HepG2 (cell line): ENCODE results near the gene MORN5. TPM values are rescaled to one million over a fixed set of nuclear protein-coding genes. Genes with fewer than 3 reads are reported as not detected.
A peak's percentile ranks its signal among the peaks of the same experiment; 100 is the strongest.

Source experiments
- AGO1 ChIP-seq: fragments of 200-400 bp; formaldehyde crosslinking; IDR thresholded peaks from 2 replicates; pipeline ENCODE4 v1.6.1; 2017; ENCODE audit warnings: mild to moderate bottlenecking, low read depth, low read length, moderate library complexity; ENCODE audit not compliant: poor library complexity, severe bottlenecking
- DZIP1 ChIP-seq: sonication (generic); formaldehyde crosslinking; IDR thresholded peaks from 2 replicates; pipeline ENCODE4 v1.5.0; 2020; ENCODE audit warnings: mild to moderate bottlenecking, missing genetic modification reagents
- GTF3A ChIP-seq: sonication (generic); formaldehyde crosslinking; conservative IDR thresholded peaks from 2 replicates; pipeline ENCODE4 v1.4.0; 2020; ENCODE audit warnings: mild to moderate bottlenecking, missing genetic modification reagents
- GZF1 ChIP-seq: sonication (generic); formaldehyde crosslinking; IDR thresholded peaks from 2 replicates; pipeline ENCODE4 v1.5.1; 2020; ENCODE audit warnings: mild to moderate bottlenecking, missing genetic modification reagents
- HOXA9 ChIP-seq: sonication (generic); formaldehyde crosslinking; IDR thresholded peaks from 2 replicates; pipeline ENCODE4 v1.8.1; 2022; ENCODE audit warnings: missing genetic modification reagents, mild to moderate bottlenecking, moderate library complexity, borderline replicate concordance
- KLF12 ChIP-seq: sonication (generic); formaldehyde crosslinking; IDR thresholded peaks from 2 replicates; pipeline ENCODE4 v1.4.0; 2020; ENCODE audit warnings: missing genetic modification reagents, borderline replicate concordance
- NONO ChIP-seq, 2 experiments: fragments of 450-650 bp in 1 of 2; sonication (generic) in 1 of 2; formaldehyde crosslinking in 1 of 2; IDR thresholded peaks in 1 of 2; conservative IDR thresholded peaks in 1 of 2; 2 replicates each; pipeline versions ENCODE4 v1.6.1 to v1.8.0; 2017 to 2022; ENCODE audit warnings: mild to moderate bottlenecking in 1 of 2, missing genetic modification reagents in 1 of 2, moderate library complexity in 1 of 2
- PLRG1 ChIP-seq: fragments of 450-650 bp; conservative IDR thresholded peaks from 2 replicates; pipeline ENCODE4 v1.6.1; 2016
- ZNF44 ChIP-seq: sonication (generic); formaldehyde crosslinking; IDR thresholded peaks from 2 replicates; pipeline ENCODE4 v1.5.1; 2020; ENCODE audit warnings: mild to moderate bottlenecking, missing genetic modification reagents
- ZNF503 ChIP-seq: sonication (generic); formaldehyde crosslinking; IDR thresholded peaks from 2 replicates; pipeline ENCODE4 v1.4.0; 2020; ENCODE audit warnings: missing genetic modification reagents
- ZNF569 ChIP-seq: sonication (generic); formaldehyde crosslinking; IDR thresholded peaks from 2 replicates; pipeline ENCODE4 v1.5.0; 2020; ENCODE audit warnings: mild to moderate bottlenecking, missing genetic modification reagents, moderate library complexity, borderline replicate concordance
- ZNF674 ChIP-seq: sonication (generic); formaldehyde crosslinking; IDR thresholded peaks from 2 replicates; pipeline ENCODE4 v1.5.0; 2020; ENCODE audit warnings: low read depth, mild to moderate bottlenecking, missing genetic modification reagents
- ZNF703 ChIP-seq: sonication (generic); formaldehyde crosslinking; IDR thresholded peaks from 2 replicates; pipeline ENCODE4 v1.5.1; 2020; ENCODE audit warnings: missing genetic modification reagents, mild to moderate bottlenecking, moderate library complexity, borderline replicate concordance
- ZNF878 ChIP-seq: sonication (generic); formaldehyde crosslinking; IDR thresholded peaks from 2 replicates; pipeline ENCODE4 v1.8.1; 2023; ENCODE audit warnings: mild to moderate bottlenecking, missing genetic modification reagents, moderate library complexity
- polyA plus RNA-seq, 8 experiments: library from polyadenylated mRNA; depleted of rRNA in 3 of 8; stranded (reverse) in 7 of 8; unstranded in 1 of 8; fragments of >200 nt; fragmentation: Illumina TruSeq in 4 of 8; extraction: Trizol in 4 of 8; gene quantifications; 2 replicates each; pipeline versions ENCODE4 v1.2.1 to v1.2.3, GENCODE V29; 2011 to 2016; ENCODE audit warnings: low read depth in 4 of 8, missing spikeins in 1 of 8, mixed read lengths in 1 of 8; ENCODE audit not compliant: insufficient read depth in 1 of 8
- total RNA-seq, 5 experiments: library from RNA; depleted of rRNA; stranded (reverse); fragments of >200 nt; fragmentation: Illumina TruSeq; extraction: Trizol; gene quantifications; 2 replicates each; pipeline ENCODE4 v1.2.3, GENCODE V29; 2016; ENCODE audit warnings: low read depth in 1 of 5
- TF ChIP-seq, protein P1 (sequence below): sonication (generic); formaldehyde crosslinking; IDR thresholded peaks from 2 replicates; pipeline ENCODE4 v1.4.0; 2020; ENCODE audit warnings: low read depth, missing genetic modification reagents
- TF ChIP-seq, protein P2 (sequence below): IDR thresholded peaks from 2 replicates; pipeline ENCODE4 v1.6.1; 2016; ENCODE audit warnings: mild to moderate bottlenecking, missing biosample characterization, missing genetic modification reagents
- TF ChIP-seq, protein P3 (sequence below): sonication (generic); formaldehyde crosslinking; IDR thresholded peaks from 2 replicates; pipeline ENCODE4 v1.4.0; 2020; ENCODE audit warnings: missing genetic modification reagents, borderline replicate concordance

Gene MORN5
- total and polyA plus RNA-seq, 2 of the 13 experiments (the other 11 are each of a cell fraction or from before 2014, with no cell fraction given): not detected

DNA sequence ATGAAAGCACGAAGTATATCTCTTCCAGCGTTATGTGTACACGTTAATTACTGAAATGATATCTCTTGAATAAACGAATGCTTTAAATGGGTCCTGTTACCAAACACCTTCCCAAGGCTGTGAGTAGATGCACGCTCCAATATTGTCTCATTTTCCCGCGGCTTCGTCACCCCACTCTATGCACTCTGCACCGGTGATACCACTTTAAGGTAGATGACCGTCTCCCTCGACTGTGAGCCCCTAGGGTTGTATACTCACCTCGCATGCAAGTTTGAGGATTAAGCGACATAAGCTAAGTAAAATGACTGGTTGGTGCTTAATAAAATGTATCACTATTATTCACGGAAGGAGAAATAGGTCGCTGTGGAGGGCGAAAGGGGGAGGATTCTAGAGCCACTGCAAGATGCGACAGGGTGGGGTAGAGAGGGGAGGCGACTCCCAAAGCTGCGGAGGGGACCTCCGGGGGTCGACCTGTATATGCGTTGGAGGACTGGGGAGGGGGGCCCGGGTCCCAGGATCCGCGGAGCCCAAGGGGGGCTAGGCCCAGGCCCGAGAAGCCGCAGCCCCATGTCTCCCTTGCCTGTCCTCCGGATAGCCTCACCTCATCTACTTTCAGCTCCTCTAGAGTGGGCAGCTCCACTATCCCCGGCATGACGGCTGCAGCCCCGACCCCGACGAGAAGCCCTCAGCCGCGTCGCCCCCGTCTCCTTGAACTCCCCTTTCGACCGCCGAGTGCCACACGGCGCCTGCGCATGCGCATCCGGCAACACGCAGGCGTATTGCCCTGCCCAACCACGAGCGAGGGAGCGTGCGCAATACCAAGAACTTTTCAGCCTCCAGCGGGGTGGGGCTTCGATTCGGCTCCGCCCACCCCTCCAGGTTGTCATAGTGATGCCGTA lies at the start of gene MORN5, which contains the start of gene NDUFA8 (continued):
- TF ChIP-seq HOXA9 (CRISPR knock-in tag) (no peak; the same call in 1 of the 2 replicates), NONO (IDR thresholded peaks at IDR 0.05) (no peak), NONO (CRISPR knock-in tag; conservative IDR thresholded peaks at IDR 0.05) (no peak), ZNF703 (CRISPR knock-in tag) (no peak), KLF12 (CRISPR knock-in tag) (no peak), ZNF569 (CRISPR knock-in tag) (no peak), ZNF878 (CRISPR knock-in tag) (no peak), DZIP1 (CRISPR knock-in tag) (no peak), ZNF44 (no peak), PLRG1 (no peak), ZNF674 (CRISPR knock-in tag) (no peak), GTF3A (CRISPR knock-in tag) (no peak), AGO1 (no peak), ZNF503 (CRISPR knock-in tag) (no peak), GZF1 (CRISPR knock-in tag) (no peak)
- TF ChIP-seq, protein P1, sequence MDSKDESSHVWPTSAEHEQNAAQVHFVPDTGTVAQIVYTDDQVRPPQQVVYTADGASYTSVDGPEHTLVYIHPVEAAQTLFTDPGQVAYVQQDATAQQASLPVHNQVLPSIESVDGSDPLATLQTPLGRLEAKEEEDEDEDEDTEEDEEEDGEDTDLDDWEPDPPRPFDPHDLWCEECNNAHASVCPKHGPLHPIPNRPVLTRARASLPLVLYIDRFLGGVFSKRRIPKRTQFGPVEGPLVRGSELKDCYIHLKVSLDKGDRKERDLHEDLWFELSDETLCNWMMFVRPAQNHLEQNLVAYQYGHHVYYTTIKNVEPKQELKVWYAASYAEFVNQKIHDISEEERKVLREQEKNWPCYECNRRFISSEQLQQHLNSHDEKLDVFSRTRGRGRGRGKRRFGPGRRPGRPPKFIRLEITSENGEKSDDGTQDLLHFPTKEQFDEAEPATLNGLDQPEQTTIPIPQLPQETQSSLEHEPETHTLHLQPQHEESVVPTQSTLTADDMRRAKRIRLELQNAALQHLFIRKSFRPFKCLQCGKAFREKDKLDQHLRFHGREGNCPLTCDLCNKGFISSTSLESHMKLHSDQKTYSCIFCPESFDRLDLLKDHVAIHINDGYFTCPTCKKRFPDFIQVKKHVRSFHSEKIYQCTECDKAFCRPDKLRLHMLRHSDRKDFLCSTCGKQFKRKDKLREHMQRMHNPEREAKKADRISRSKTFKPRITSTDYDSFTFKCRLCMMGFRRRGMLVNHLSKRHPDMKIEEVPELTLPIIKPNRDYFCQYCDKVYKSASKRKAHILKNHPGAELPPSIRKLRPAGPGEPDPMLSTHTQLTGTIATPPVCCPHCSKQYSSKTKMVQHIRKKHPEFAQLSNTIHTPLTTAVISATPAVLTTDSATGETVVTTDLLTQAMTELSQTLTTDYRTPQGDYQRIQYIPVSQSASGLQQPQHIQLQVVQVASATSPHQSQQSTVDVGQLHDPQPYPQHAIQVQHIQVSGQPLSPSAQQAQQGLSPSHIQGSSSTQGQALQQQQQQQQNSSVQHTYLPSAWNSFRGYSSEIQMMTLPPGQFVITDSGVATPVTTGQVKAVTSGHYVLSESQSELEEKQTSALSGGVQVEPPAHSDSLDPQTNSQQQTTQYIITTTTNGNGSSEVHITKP (CRISPR knock-in tag): peak; percentile 91
- TF ChIP-seq, protein P2, sequence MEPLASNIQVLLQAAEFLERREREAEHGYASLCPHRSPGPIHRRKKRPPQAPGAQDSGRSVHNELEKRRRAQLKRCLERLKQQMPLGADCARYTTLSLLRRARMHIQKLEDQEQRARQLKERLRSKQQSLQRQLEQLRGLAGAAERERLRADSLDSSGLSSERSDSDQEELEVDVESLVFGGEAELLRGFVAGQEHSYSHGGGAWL (CRISPR knock-in tag): peak; percentile 54; the same call in 1 of the 2 replicates
- TF ChIP-seq, protein P3, sequence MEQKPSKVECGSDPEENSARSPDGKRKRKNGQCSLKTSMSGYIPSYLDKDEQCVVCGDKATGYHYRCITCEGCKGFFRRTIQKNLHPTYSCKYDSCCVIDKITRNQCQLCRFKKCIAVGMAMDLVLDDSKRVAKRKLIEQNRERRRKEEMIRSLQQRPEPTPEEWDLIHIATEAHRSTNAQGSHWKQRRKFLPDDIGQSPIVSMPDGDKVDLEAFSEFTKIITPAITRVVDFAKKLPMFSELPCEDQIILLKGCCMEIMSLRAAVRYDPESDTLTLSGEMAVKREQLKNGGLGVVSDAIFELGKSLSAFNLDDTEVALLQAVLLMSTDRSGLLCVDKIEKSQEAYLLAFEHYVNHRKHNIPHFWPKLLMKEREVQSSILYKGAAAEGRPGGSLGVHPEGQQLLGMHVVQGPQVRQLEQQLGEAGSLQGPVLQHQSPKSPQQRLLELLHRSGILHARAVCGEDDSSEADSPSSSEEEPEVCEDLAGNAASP (CRISPR knock-in tag): no peak
